ENCODE results near the gene RPP40.

RPP40 gene

GRCh38 chr6:5029609-5030008 lies 25.8 kb upstream of the RPP40 start:
- ChIA-PET POLR2A (no interaction called here), CTCF (interaction anchor here (0.6 to 2.4 kb wide), 19 partner anchors 11 to 874 kb away, joined by 3 to 39 read pairs (median 4); no protein-coding TSS in a partner anchor)
- Histone ChIP-seq H3K27ac (ENCODE audit: extremely low read depth, low read depth, low read length) (no peak overlapping the region), H3K9me3 (ENCODE audit: control insufficient read depth, insufficient read depth, low read depth, low read length) (no peaks in the 10 kb centered on the region), H3K36me3 (ENCODE audit: control insufficient read depth in 2 of 2, insufficient read depth in 1 of 2, low read length in 2 of 2) (no peaks in the 10 kb centered on the region), H3K4me1 (ENCODE audit: control insufficient read depth, insufficient read depth, low read length) (peaks cover 3% of the 10 kb centered on the region; the same call in 1 of the 2 replicates), H3K4me3 (ENCODE audit: low read depth, low read length) (no peak overlapping the region)
- no peak for TF ChIP-seq HOXC10 (CRISPR knock-in tag; IDR thresholded peaks at IDR 0.05)
- no peak for TF ChIP-seq ZNF560 (tag by site-specific recombination; IDR thresholded peaks at IDR 0.05; ENCODE audit: borderline replicate concordance)
- TF ChIP-seq ZNF501 (tag by site-specific recombination; IDR thresholded peaks at IDR 0.05), result no peak
- TF ChIP-seq ZNF792 (tag by site-specific recombination; IDR thresholded peaks at IDR 0.05), result no peak
- no peak for TF ChIP-seq ZFHX2 (tag by site-specific recombination; conservative IDR thresholded peaks at IDR 0.05)

GRCh38 chr6:5028921-5029320 lies 25.1 kb upstream of the RPP40 start:
- no peaks in the 10 kb centered on the region for H3K9me3 ChIP-seq (ENCODE audit: control insufficient read depth, insufficient read depth, low read depth, low read length)
- no peak overlapping the region for H3K4me3 ChIP-seq (ENCODE audit: low read depth, low read length)
- H3K4me1 ChIP-seq (ENCODE audit: control insufficient read depth, insufficient read depth, low read length), result peaks cover 3% of the 10 kb centered on the region; the same call in 1 of the 2 replicates
- TF ChIP-seq ZNF23 (tag by site-specific recombination; IDR thresholded peaks at IDR 0.05; ENCODE audit: borderline replicate concordance) (no peak), ZNF214 (tag by site-specific recombination; IDR thresholded peaks at IDR 0.05; ENCODE audit: borderline replicate concordance) (no peak), SP7 (tag by site-specific recombination; IDR thresholded peaks at IDR 0.05) (no peak)
- POLR2A ChIA-PET, result no interaction called here
- no peak overlapping the region for H3K27ac ChIP-seq (ENCODE audit: extremely low read depth, low read depth, low read length)
- CTCF ChIA-PET, result interaction anchor here (0.6 to 2.2 kb wide), 4 partner anchors 17 to 716 kb away, joined by 3 to 8 read pairs (median 3); no protein-coding TSS in a partner anchor
- H3K36me3 ChIP-seq (ENCODE audit: control insufficient read depth in 2 of 2, insufficient read depth in 1 of 2, low read length in 2 of 2), result no peaks in the 10 kb centered on the region

GRCh38 chr6:5028301-5028700 lies 24.5 kb upstream of the RPP40 start:
- Histone ChIP-seq H3K4me3 (ENCODE audit: low read depth, low read length) (no peak overlapping the region), H3K27ac (ENCODE audit: extremely low read depth, low read depth, low read length) (no peak overlapping the region), H3K36me3 (ENCODE audit: control insufficient read depth in 2 of 2, insufficient read depth in 1 of 2, low read length in 2 of 2) (no peaks in the 10 kb centered on the region), H3K4me1 (ENCODE audit: control insufficient read depth, insufficient read depth, low read length) (peaks cover 3% of the 10 kb centered on the region; the same call in 1 of the 2 replicates), H3K9me3 (ENCODE audit: control insufficient read depth, insufficient read depth, low read depth, low read length) (no peaks in the 10 kb centered on the region)
- 0 out of 2 replicates have a peak, but pooled peaks have one; percentile 58 for TF ChIP-seq ZNF24 (tag by site-specific recombination; IDR thresholded peaks at IDR 0.05)
- TF ChIP-seq ZNF529 (tag by site-specific recombination; IDR thresholded peaks at IDR 0.05; ENCODE audit: insufficient replicate concordance), result no peak
- no peak for TF ChIP-seq RBAK (tag by site-specific recombination; IDR thresholded peaks at IDR 0.05)
- no peak for TF ChIP-seq ZNF830 (tag by site-specific recombination; IDR thresholded peaks at IDR 0.05; ENCODE audit: low read depth)
- no peak for TF ChIP-seq WT1 (tag by site-specific recombination; IDR thresholded peaks at IDR 0.05)
- ChIA-PET POLR2A (no interaction called here), CTCF (interaction anchor here (0.6 to 1.3 kb wide), 2 partner anchors 25 to 340 kb away, joined by 3 read pairs; no protein-coding TSS in a partner anchor)

- Histone ChIP-seq H3K36me3 (ENCODE audit: control insufficient read depth in 2 of 2, insufficient read depth in 1 of 2, low read length in 2 of 2) (no peaks in the 10 kb centered on the region), H3K4me3 (ENCODE audit: low read depth, low read length) (peak overlapping the region; percentile 12), H3K27ac (ENCODE audit: extremely low read depth, low read depth, low read length) (peak overlapping the region; percentile 22; the same call in 1 of the 2 replicates), H3K4me1 (ENCODE audit: control insufficient read depth, insufficient read depth, low read length) (peaks cover 3% of the 10 kb centered on the region; the same call in 1 of the 2 replicates), H3K9me3 (ENCODE audit: control insufficient read depth, insufficient read depth, low read depth, low read length) (no peaks in the 10 kb centered on the region)
- ChIA-PET POLR2A (interaction anchor here (0.5 to 0.9 kb wide), 2 partner anchors 84 to 891 kb away, joined by 3 to 4 read pairs; partner anchors contain the start of gene ECI2), CTCF (no interaction called here)
- no peak for TF ChIP-seq ZNF350 (tag by site-specific recombination; IDR thresholded peaks at IDR 0.05)
- TF ChIP-seq ATF2 (tag by site-specific recombination; IDR thresholded peaks at IDR 0.05; ENCODE audit: low read depth), result no peak
- no peak for TF ChIP-seq ZNF416 (tag by site-specific recombination; IDR thresholded peaks at IDR 0.05)
- no peak for TF ChIP-seq HOXD13 (CRISPR knock-in tag; IDR thresholded peaks at IDR 0.05; ENCODE audit: borderline replicate concordance)
- no peak for TF ChIP-seq HOXA7 (CRISPR knock-in tag; IDR thresholded peaks at IDR 0.05; ENCODE audit: borderline replicate concordance)
- TF ChIP-seq ZNF174 (tag by site-specific recombination; IDR thresholded peaks at IDR 0.05), result no peak
- no peak for TF ChIP-seq ZNF544 (tag by site-specific recombination; IDR thresholded peaks at IDR 0.05)
- no peak for TF ChIP-seq ZNF585B (tag by site-specific recombination; IDR thresholded peaks at IDR 0.05)
- peak; percentile 87 for TF ChIP-seq PATZ1 (tag by site-specific recombination; IDR thresholded peaks at IDR 0.05)
- TF ChIP-seq WT1 (tag by site-specific recombination; IDR thresholded peaks at IDR 0.05), result peak; percentile 57; the same call in 1 of the 2 replicates
- TF ChIP-seq ZNF341 (tag by site-specific recombination; IDR thresholded peaks at IDR 0.05; ENCODE audit: low read depth), result peak; percentile 93
- peak; percentile 83 for TF ChIP-seq ZNF600 (tag by site-specific recombination; IDR thresholded peaks at IDR 0.05)
Measured at GRCh38 chr6:5025911-5026819, 22.3 kb upstream of the RPP40 start.
